Astrocyte (in vitro differentiated cells and primary cell): Measurements from ENCODE around the gene ANO6. TPM values are rescaled to one million over a fixed set of nuclear protein-coding genes. Genes with fewer than 3 reads are reported as not detected.
A peak's percentile ranks its signal among the peaks of the same experiment; 100 is the strongest.

Experiments
- DNase-seq: peaks from one replicate; pipeline ENCODE4 v3.0.0-alpha.2; 2010; ENCODE audit warnings: low read depth
- FAIRE-seq: peaks from 2 replicates; lab custom pipeline; 2011; peaks lifted over from hg19 to GRCh38; lab: Jason Lieb, UNC
- H2AFZ ChIP-seq: 2 replicates; pipeline ENCODE4 v1.6.0; 2012; ENCODE audit warnings: low read depth, low read length, inconsistent platforms
- H3K27ac ChIP-seq: 2 replicates; pipeline ENCODE4 v1.5.1; 2011; ENCODE audit warnings: low read depth, low read length, inconsistent platforms
- H3K27me3 ChIP-seq: 2 replicates; pipeline ENCODE4 v1.6.0; 2011; ENCODE audit warnings: low read length, inconsistent platforms; ENCODE audit not compliant: insufficient read depth
- H3K36me3 ChIP-seq: 2 replicates; pipeline ENCODE4 v1.5.1; 2011; ENCODE audit warnings: low read length, inconsistent platforms; ENCODE audit not compliant: insufficient read depth
- H3K4me1 ChIP-seq: 2 replicates; pipeline ENCODE4 v1.5.1; 2011; ENCODE audit warnings: low read length, inconsistent platforms; ENCODE audit not compliant: insufficient read depth
- H3K4me2 ChIP-seq: 2 replicates; pipeline ENCODE4 v1.6.0; 2012; ENCODE audit warnings: low read length, inconsistent platforms
- H3K4me3 ChIP-seq: 2 replicates; pipeline ENCODE4 v1.5.1; 2011; ENCODE audit warnings: low read depth, mild to moderate bottlenecking, low read length, inconsistent platforms; ENCODE audit not compliant: insufficient read depth
- H3K79me2 ChIP-seq: 2 replicates; pipeline ENCODE4 v1.6.0; 2012; ENCODE audit warnings: mild to moderate bottlenecking, low read length, inconsistent platforms; ENCODE audit not compliant: insufficient read depth
- H3K9ac ChIP-seq: 2 replicates; pipeline ENCODE4 v1.6.0; 2012; ENCODE audit warnings: mild to moderate bottlenecking, low read length, inconsistent platforms
- H3K9me3 ChIP-seq: 2 replicates; pipeline ENCODE4 v1.5.1; 2012; ENCODE audit warnings: low read depth, mild to moderate bottlenecking, low read length, inconsistent platforms; ENCODE audit not compliant: insufficient read depth
- H4K20me1 ChIP-seq: 2 replicates; pipeline ENCODE4 v1.6.0; 2012; ENCODE audit warnings: low read length, inconsistent platforms; ENCODE audit not compliant: insufficient read depth
- H3K27ac Mint-ChIP-seq: one replicate; pipeline ENCODE4 v1.8.0; 2021; ENCODE audit warnings: mild to moderate bottlenecking, mixed read lengths; ENCODE audit not compliant: unreplicated experiment
- H3K27me3 Mint-ChIP-seq: one replicate; pipeline ENCODE4 v1.8.0; 2021; ENCODE audit warnings: low read depth, mixed read lengths; ENCODE audit not compliant: unreplicated experiment
- H3K36me3 Mint-ChIP-seq: one replicate; pipeline ENCODE4 v1.8.0; 2021; ENCODE audit warnings: low read depth, mixed read lengths; ENCODE audit not compliant: unreplicated experiment
- H3K4me1 Mint-ChIP-seq: one replicate; pipeline ENCODE4 v1.8.0; 2021; ENCODE audit warnings: low read depth, mixed read lengths; ENCODE audit not compliant: unreplicated experiment
- H3K4me3 Mint-ChIP-seq: one replicate; pipeline ENCODE4 v1.8.0; 2021; ENCODE audit warnings: mild to moderate bottlenecking, moderate library complexity, mixed read lengths; ENCODE audit not compliant: unreplicated experiment
- H3K9me3 Mint-ChIP-seq: one replicate; pipeline ENCODE4 v1.8.0; 2021; ENCODE audit warnings: mild to moderate bottlenecking, mixed read lengths; ENCODE audit not compliant: unreplicated experiment
- EZH2 ChIP-seq: IDR thresholded peaks from 2 replicates; pipeline ENCODE4 v1.6.1; 2012; ENCODE audit warnings: mild to moderate bottlenecking, low read length, inconsistent platforms; ENCODE audit not compliant: insufficient read depth
- total RNA-seq: library from RNA; stranded (reverse); gene quantifications from 2 replicates; pipeline ENCODE4 v1.2.1, GENCODE V29; 2021
- TF ChIP-seq, protein P1 (sequence below): IDR thresholded peaks from 2 replicates; pipeline ENCODE4 v1.5.1; 2011; ENCODE audit warnings: low read depth, mild to moderate bottlenecking, inconsistent platforms, low read length, moderate library complexity; ENCODE audit not compliant: insufficient read depth

Gene ANO6
- total RNA-seq, 1 donor from 2014 or later: 113 TPM

DNA sequence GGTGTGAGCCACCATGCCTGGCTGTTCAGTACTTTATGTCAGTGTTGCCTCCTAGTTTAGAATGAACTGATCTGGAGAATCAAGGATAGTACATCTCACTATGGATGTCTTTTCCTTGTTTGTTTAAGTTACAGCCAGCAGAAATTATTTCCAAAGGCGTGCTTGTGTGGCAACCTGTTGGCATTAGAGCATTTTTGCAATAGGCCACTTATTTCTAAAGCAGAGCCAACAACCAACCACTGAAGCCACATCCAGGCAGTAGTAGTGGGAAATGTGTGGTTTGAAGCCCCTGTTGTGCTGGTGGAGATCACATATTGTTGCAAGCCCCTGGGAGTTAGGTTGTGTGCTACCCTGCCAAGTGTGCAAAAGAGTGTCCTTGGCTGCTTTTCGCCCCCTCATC is 3.7 kb downstream of the ANO6 start:
- Mint-ChIP-seq H3K36me3 (peaks cover 10% of the 10 kb centered on the region), H3K9me3 (no peaks in the 10 kb centered on the region), H3K27me3 (no peaks in the 10 kb centered on the region), H3K4me1 (peaks cover 16% of the 10 kb centered on the region), H3K4me3 (peak overlapping the region; percentile 47), H3K27ac (no peak overlapping the region)
- no peak for DNase-seq
- H3K4me2 ChIP-seq: peak overlapping the region; percentile 95
- TF ChIP-seq, protein P1, sequence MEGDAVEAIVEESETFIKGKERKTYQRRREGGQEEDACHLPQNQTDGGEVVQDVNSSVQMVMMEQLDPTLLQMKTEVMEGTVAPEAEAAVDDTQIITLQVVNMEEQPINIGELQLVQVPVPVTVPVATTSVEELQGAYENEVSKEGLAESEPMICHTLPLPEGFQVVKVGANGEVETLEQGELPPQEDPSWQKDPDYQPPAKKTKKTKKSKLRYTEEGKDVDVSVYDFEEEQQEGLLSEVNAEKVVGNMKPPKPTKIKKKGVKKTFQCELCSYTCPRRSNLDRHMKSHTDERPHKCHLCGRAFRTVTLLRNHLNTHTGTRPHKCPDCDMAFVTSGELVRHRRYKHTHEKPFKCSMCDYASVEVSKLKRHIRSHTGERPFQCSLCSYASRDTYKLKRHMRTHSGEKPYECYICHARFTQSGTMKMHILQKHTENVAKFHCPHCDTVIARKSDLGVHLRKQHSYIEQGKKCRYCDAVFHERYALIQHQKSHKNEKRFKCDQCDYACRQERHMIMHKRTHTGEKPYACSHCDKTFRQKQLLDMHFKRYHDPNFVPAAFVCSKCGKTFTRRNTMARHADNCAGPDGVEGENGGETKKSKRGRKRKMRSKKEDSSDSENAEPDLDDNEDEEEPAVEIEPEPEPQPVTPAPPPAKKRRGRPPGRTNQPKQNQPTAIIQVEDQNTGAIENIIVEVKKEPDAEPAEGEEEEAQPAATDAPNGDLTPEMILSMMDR: no peak
- no peak for TF ChIP-seq EZH2
- H3K36me3 ChIP-seq: no peaks in the 10 kb centered on the region
- H3K27me3 ChIP-seq: no peaks in the 10 kb centered on the region
- peaks cover 84% of the 10 kb centered on the region for H3K79me2 ChIP-seq
- no peak overlapping the region for H3K27ac ChIP-seq
- no peak overlapping the region for H3K4me3 ChIP-seq
- H2AFZ ChIP-seq: no peak overlapping the region
- H3K9me3 ChIP-seq: no peaks in the 10 kb centered on the region
- no peak overlapping the region for H3K9ac ChIP-seq
- FAIRE-seq: no peak
- H4K20me1 ChIP-seq: peaks cover 56% of the 10 kb centered on the region
- H3K4me1 ChIP-seq: peaks cover 11% of the 10 kb centered on the region

- TF ChIP-seq, protein P1: no peak
- no peak for TF ChIP-seq EZH2
- no peak for FAIRE-seq
- no peaks in the 10 kb centered on the region for H3K9me3 Mint-ChIP-seq
These were observed 4.6 kb downstream of the ANO6 start for GRCh38 chr12:45220363-45220931.

DNA sequence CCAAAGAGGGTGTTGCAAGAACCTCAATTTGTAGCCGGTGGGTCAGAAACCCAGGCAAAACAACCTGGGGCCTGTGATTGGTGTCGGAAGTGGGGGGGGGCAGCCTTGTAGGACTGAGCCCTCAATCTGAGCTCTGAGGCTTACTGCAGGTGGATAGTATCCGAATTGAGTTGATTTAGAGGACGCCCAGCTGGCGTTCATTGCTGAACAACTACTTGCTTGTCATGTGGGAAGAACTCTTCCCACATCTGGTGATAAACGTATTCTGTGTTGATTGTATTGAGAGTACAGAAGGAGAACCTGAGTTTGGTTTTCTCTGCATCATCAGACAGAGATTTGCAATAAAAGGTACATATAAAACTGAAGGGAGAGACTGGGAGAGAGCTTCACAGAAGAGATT is 5.1 kb downstream of the ANO6 start:
- no peak overlapping the region for H3K9ac ChIP-seq
- H3K79me2 ChIP-seq: peaks cover 98% of the 10 kb centered on the region
- no peak overlapping the region for H3K4me3 ChIP-seq
- peak overlapping the region; percentile 1 for H3K27ac Mint-ChIP-seq
- no peak overlapping the region for H3K27ac ChIP-seq
- no peak for FAIRE-seq
- no peak overlapping the region for H2AFZ ChIP-seq
- H3K36me3 ChIP-seq: no peaks in the 10 kb centered on the region
- no peaks in the 10 kb centered on the region for H3K27me3 Mint-ChIP-seq
- H4K20me1 ChIP-seq: peaks cover 61% of the 10 kb centered on the region
- no peak for DNase-seq
- no peaks in the 10 kb centered on the region for H3K9me3 ChIP-seq
- peaks cover 10% of the 10 kb centered on the region for H3K36me3 Mint-ChIP-seq
- no peaks in the 10 kb centered on the region for H3K9me3 Mint-ChIP-seq
- TF ChIP-seq EZH2: no peak
- TF ChIP-seq, protein P1: no peak
- H3K4me2 ChIP-seq: no peak overlapping the region
- peaks cover 11% of the 10 kb centered on the region for H3K4me1 ChIP-seq
- peaks cover 14% of the 10 kb centered on the region for H3K4me1 Mint-ChIP-seq
- H3K27me3 ChIP-seq: no peaks in the 10 kb centered on the region
- H3K4me3 Mint-ChIP-seq: peak overlapping the region; percentile 10

More at GRCh38 chr12:45220363-45220931, 4.6 kb downstream of the ANO6 start:
- Histone ChIP-seq H3K4me3 (no peak overlapping the region), H3K4me1 (peaks cover 11% of the 10 kb centered on the region), H2AFZ (no peak overlapping the region), H4K20me1 (peaks cover 56% of the 10 kb centered on the region), H3K36me3 (no peaks in the 10 kb centered on the region), H3K9me3 (no peaks in the 10 kb centered on the region), H3K27ac (no peak overlapping the region), H3K9ac (no peak overlapping the region), H3K4me2 (peak overlapping the region; percentile 95), H3K79me2 (peaks cover 92% of the 10 kb centered on the region), H3K27me3 (no peaks in the 10 kb centered on the region)
- DNase-seq: no peak
- Mint-ChIP-seq H3K4me3 (peak overlapping the region; percentile 47), H3K27me3 (no peaks in the 10 kb centered on the region), H3K36me3 (peaks cover 10% of the 10 kb centered on the region), H3K27ac (no peak overlapping the region), H3K4me1 (peaks cover 14% of the 10 kb centered on the region)
